HG02981 (cell line): ENCODE results near the gene VSTM2B.

Experiments used
- ATAC-seq: cut with Tn5 transposase; IDR thresholded peaks from one replicate; pipeline ENCODE4 v1.9.1; 2021; ENCODE audit warnings: mild to moderate bottlenecking, moderate library complexity; ENCODE audit not compliant: unreplicated experiment

Gene VSTM2B

DNA sequence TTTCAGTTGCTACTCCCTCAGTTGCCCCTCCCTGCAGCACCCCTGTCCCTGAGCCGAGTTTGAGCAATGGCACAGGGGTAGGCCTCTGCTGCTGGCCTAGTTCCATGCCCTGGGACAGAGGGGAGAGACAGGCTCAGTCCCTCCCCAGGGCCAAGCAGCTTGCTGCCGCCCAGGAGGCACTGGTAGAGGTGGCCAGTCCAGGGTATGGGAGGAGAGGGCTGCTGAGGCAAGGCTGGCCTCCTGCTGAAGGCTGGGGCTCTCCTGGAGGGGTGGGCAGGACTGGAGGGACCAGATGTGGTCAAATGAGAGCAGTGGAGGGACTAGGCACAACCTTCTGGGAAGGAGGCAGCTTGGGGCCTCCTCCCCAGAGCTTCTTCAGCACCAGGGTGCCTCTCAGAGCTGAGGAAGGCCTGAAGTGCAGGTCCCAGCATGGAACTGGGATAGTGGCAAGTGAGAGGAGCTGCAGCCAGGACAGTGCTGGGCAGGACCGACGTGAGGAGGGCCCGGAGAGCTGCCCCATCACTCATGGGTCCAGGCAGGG is 29.8 kb upstream of the VSTM2B start:
- no peak for ATAC-seq

DNA sequence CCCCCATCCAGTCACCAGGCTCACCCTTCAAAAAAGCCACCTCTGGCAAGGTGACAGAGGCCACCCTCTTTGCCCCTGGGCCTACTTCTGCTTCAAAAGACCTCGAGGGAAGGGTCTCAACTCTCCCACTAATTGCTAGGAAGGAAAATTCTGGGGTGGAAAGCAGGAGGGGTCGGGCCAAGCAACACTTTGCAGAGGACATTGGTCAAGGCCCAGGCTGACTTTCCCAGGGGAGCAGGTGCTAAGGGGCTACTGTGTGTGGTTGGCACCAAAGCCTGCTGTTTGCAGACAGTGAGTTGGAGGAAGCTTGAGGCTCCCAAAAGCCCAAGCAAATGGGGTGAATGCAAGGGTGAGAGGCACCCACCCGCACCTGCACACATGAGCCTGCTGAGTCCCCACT is 28.6 kb upstream of the VSTM2B start:
- ATAC-seq: no peak

GRCh38 chr19:29497686-29498436 is 27.9 kb upstream of the VSTM2B start:
- no peak for ATAC-seq

DNA sequence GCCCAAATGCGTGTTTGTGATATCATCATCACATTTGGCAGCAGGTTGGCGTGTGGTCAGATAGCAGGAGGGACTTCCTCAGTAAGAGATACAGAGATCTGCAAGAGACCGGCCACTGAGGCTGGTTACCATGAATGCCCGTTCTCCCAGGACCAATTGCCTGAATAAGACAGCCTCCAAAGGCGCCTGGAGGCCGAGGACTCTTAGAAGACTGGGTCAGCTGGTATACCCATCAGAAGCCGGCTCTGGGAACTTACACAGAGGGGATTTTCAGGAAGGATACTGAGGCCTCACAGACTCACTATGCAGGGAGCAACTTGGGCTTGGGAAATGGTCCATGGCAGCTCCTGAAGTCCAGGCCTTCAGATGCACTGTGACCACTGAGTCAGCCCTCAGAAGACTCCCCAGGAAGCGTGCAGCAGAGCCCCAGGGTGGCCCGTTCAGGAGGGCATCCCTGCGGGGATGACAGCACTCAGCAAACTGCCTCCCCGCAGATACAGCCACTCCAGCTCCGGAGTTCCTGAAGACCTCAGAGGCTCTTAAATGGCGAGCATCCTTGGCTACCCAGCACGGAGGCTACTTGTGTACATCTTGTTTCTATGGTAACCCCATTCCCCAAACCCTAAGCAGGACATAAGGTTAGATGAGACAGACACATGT is 26.4 kb upstream of the VSTM2B start:
- no peak for ATAC-seq

- ATAC-seq: no peak
Measured at GRCh38 chr19:29499921-29500590, 25.7 kb upstream of the VSTM2B start.

GRCh38 chr19:29501816-29502580 is 23.8 kb upstream of the VSTM2B start:
- no peak for ATAC-seq

DNA sequence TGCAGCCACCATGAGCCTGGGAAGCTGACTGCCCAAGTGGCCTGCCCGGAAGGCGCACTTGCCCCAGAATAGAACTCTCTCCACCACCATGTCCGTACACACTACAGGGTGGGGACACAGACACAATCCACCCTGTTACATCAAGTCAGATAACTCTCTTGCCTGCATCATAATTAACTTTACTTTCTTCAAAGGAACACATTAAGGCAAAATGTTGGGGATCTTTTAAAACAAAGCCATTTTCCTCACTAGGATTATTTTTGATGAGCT is 23.3 kb upstream of the VSTM2B start:
- ATAC-seq: no peak

DNA sequence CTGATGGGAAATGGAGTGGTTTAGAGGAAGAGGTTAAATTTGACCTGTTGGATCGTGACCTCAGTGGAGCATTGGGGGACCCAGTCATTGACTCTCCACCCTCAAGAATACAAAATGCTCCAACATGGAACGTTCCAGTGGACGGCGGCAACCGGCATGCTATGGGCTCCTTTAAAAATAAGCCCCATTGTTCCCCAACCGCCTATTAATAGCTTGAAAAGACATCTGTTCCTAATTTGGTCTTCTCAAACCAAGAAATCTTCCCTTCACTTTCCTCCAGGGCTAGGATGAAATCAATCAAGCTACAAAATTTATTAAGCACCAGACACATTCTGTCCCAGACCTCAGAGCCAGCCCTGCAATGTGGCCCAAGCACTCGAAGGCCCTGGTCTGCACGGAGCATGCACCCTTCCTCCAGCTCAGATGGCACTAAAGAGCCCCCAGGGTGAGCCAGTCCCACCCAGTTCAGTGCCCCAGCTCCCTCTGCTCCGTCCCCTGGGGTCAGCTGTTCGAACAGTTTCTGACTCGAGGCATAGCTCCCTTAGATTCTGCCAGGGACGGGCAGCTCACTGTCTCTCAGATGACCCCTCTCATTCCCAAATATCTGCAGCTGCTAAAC is 22.5 kb upstream of the VSTM2B start:
- no peak for ATAC-seq

DNA sequence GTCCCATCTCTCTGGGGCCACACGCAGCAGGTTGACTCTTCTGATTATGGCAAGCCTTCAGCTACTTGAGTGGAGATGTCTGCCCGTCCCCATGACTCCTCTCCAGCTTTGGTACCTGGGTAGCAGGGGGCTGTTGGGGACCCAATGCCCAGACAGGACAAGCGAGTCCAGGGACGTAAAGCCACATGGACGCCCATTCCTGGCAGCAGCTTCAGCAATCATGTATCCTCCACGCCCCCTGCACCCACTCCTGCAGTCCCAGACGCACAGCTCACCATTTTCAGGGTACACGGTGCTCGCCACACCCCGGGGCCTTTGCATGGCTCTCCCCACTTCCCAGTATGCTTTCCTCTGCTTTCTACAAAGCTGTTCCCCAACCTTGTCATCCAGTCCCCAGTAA is 22.0 kb upstream of the VSTM2B start:
- ATAC-seq: no peak

DNA sequence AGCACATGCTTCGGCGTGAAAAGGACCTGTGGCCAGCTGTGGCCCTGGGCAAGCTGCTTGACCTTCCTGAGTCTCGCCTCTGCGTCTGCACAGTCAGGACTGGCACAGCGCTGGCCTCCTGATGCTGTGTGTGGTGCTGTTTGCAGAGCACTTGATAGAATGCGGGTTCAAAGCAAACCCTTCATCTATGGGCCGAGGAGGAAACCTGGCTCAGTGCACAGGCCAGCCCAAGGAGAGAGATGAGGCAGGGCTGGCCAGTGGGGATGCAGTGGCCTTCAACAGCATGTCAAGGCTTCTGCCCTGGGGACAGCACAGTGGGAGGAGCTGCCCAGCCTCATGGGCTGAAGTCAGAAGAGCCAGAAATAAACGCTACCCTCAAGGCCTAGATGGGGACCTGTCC is 21.3 kb upstream of the VSTM2B start:
- ATAC-seq: no peak

- ATAC-seq: no peak
Measured at GRCh38 chr19:29505097-29505824, 20.5 kb upstream of the VSTM2B start.

GRCh38 chr19:29506619-29506911 is 19.2 kb upstream of the VSTM2B start:
- no peak for ATAC-seq

DNA sequence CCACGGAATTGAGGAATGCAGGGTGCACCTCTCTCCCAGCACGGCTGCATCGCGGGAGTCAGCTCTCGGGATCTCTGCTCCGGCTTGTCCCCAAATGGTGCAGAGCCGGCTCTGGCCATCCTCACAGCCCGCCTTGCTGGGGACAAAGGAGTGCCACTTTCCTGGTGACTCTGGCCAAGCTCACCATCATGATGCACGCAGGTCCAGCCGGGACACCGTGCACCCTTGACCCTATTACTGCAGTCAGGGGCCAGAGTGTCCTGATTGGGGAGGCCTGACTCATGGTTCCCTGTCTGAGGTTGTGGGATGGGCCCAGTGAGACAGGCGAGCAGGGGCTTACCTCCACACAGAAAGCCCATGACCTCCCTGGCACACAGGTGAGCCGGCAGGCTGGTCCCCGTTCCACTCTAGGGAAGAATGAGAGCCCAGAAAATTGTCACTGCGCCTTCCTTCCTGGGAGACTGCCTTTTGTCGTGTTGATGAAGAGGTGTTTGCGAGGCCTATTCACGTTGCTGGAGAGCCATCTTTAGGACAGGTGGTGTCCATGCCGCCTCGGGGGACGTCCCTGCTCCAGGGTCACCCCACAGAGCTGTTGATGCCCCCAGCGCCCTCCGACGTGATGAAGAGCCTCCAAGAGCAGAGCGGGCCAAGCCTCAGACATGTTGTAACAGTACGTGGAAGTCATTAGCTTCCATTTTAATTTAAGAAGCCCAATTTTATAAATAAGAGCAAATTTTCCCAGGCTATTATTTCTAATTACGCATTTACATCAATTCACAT is 18.5 kb upstream of the VSTM2B start:
- no peak for ATAC-seq

GRCh38 chr19:29508181-29508580 is 17.6 kb upstream of the VSTM2B start:
- no peak for ATAC-seq

- ATAC-seq: no peak
Measured at GRCh38 chr19:29509456-29509855, 16.3 kb upstream of the VSTM2B start.

DNA sequence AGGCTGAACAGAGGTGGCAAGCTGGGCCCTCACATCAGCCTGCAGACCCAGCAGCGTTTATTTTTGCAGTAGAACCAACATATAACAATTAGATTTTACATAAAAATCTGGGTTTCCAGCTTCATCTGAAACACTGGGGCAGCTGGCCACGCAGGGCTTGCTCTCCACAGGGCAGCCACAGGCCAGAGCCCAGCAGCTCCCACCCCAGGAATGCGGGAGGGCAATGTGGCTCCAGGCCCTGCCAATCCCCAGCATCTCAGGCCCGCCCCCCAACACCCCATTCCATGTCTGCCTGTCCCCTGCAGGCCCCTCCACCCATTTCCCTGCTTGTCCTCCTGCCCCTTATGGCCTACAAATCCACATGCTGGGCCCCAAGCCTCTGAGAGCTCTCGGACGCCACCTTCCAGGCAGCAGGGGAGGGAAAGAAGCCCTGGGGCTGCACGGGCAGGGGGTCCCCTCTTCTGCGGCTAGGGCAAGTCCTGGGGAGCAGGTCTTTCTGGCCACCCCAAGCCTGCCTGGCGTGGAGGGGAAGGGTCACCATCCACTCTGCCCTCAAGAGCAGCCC is 15.0 kb upstream of the VSTM2B start:
- no peak for ATAC-seq

- no peak for ATAC-seq
Measured at GRCh38 chr19:29511768-29512167, 14.0 kb upstream of the VSTM2B start.

DNA sequence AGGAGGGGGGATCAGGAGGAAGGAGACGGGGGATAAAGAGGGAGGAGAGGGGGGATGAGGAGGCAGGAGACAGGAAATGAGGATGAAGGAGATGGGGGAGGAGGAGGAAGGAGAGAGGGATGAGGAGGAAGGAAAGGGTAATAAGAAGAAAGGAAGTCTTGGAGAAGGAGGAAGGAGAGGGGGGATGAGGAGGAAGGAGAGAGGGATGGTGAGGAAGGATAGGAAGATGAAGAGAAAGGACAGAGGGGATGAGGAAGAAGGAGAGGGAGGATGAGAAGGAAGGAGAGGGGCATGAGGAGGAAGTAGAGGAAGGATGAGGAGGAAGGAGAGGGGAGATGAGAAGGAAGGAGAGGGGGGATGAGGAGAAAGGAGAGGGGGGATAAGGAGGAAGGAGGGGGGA is 13.0 kb upstream of the VSTM2B start:
- no peak for ATAC-seq

DNA sequence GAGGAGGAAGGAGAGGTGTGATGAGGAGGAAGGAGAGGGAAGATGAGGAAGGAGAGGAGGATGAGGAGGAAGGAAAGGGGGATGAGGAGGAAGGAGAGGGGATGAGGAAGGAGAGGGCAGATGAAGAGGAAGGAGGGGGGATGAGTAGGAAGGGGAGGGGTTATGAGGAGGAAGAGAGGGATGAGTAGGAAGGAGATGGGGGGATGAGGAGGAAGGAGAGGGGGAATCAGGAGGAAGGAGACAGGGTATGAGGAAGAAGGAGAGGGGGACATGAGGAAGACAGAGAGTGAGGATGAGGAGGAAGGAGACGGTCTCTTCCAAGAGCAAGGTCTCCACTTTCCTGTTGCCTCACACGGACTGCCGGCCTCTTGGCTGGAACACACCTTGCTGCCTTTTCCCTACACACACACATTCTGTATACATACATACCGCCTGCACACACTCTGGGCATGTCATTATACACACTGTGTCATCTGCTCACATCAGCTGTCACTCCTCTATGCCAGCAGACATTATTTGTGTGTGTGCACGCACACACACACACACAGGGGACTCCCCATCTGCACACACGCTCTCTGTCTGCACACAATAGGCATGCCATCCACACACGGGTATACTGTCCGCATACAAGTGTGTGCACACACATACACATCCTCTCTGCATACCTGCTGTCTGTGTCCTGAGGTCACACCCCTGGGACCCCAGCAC is 11.1 kb upstream of the VSTM2B start:
- ATAC-seq: peak; percentile 56
